Measurements from ENCODE around the gene PLEKHA5. TPM values are rescaled to one million over a fixed set of nuclear protein-coding genes. Genes with fewer than 3 reads are reported as not detected.

PLEKHA5 gene
- total and polyA plus RNA-seq, 2 donors from 2014 or later = 26.6 to 52.9 TPM

GRCh38 chr12:19230299-19230866, 100.8 kb downstream of the PLEKHA5 start:
- Histone ChIP-seq H3K9ac (ENCODE audit: low read length in 3 of 3) (no peak overlapping the region), H3K27ac (ENCODE audit: low read depth in 2 of 2, low read length in 2 of 2) (no peak overlapping the region), H3K4me1 (ENCODE audit: control insufficient read depth in 2 of 3, insufficient read depth in 2 of 3, low read depth in 1 of 3, low read length in 3 of 3) (peaks cover 5 to 27% (median 9%) of the 10 kb centered on the region in 3 donors), H3K4me3 (ENCODE audit: low read length in 3 of 3) (no peak overlapping the region), H3K36me3 (ENCODE audit: control insufficient read depth in 2 of 3, insufficient read depth in 3 of 3, low read length in 3 of 3) (no peaks in the 10 kb centered on the region), H3K27me3 (ENCODE audit: control insufficient read depth, insufficient read depth, low read length) (no peaks in the 10 kb centered on the region), H3K9me3 (ENCODE audit: control insufficient read depth in 2 of 3, insufficient read depth in 1 of 3, low read length in 3 of 3) (no peaks in the 10 kb centered on the region)
- TF ChIP-seq CTCF (IDR thresholded peaks at IDR 0.05; ENCODE audit: borderline replicate concordance, extremely low read depth, insufficient read depth) = no peak
- intact Hi-C loops (cut with DNase I) = no loop called here
- DNase-seq (peak in 1 of 5 donors; percentile 63), FAIRE-seq (no peak)

- no peaks in the 10 kb centered on the region for H3K36me3 ChIP-seq (ENCODE audit: control insufficient read depth in 2 of 3, insufficient read depth in 3 of 3, low read length in 3 of 3)
- H3K4me3 ChIP-seq (ENCODE audit: low read length in 3 of 3) = no peak overlapping the region
- no peak for DNase-seq
- FAIRE-seq = no peak
- H3K27ac ChIP-seq (ENCODE audit: low read depth in 2 of 2, low read length in 2 of 2) = no peak overlapping the region
- no peaks in the 10 kb centered on the region for H3K9me3 ChIP-seq (ENCODE audit: control insufficient read depth in 2 of 3, insufficient read depth in 1 of 3, low read length in 3 of 3)
- TF ChIP-seq CTCF (IDR thresholded peaks at IDR 0.05; ENCODE audit: borderline replicate concordance, extremely low read depth, insufficient read depth) = no peak
- no peak overlapping the region for H3K9ac ChIP-seq (ENCODE audit: low read length in 3 of 3)
- no peaks in the 10 kb centered on the region for H3K27me3 ChIP-seq (ENCODE audit: control insufficient read depth, insufficient read depth, low read length)
- H3K4me1 ChIP-seq (ENCODE audit: control insufficient read depth in 2 of 3, insufficient read depth in 2 of 3, low read depth in 1 of 3, low read length in 3 of 3) = peaks cover 9 to 31% (median 10%) of the 10 kb centered on the region in 3 donors
- intact Hi-C loops (cut with DNase I) = no loop called here
These were observed 101.4 kb downstream of the PLEKHA5 start for GRCh38 chr12:19230896-19231295.

GRCh38 chr12:19234171-19234704, 104.7 kb downstream of the PLEKHA5 start:
- no peak overlapping the region for H3K4me3 ChIP-seq (ENCODE audit: low read length in 3 of 3)
- peaks cover 7 to 16% (median 11%) of the 10 kb centered on the region in 3 donors for H3K4me1 ChIP-seq (ENCODE audit: control insufficient read depth in 2 of 3, insufficient read depth in 2 of 3, low read depth in 1 of 3, low read length in 3 of 3)
- intact Hi-C loops (cut with DNase I) = no loop called here
- no peaks in the 10 kb centered on the region for H3K9me3 ChIP-seq (ENCODE audit: control insufficient read depth in 2 of 3, insufficient read depth in 1 of 3, low read length in 3 of 3)
- no peaks in the 10 kb centered on the region for H3K36me3 ChIP-seq (ENCODE audit: control insufficient read depth in 2 of 3, insufficient read depth in 3 of 3, low read length in 3 of 3)
- H3K27me3 ChIP-seq (ENCODE audit: control insufficient read depth, insufficient read depth, low read length) = no peaks in the 10 kb centered on the region
- TF ChIP-seq CTCF (IDR thresholded peaks at IDR 0.05; ENCODE audit: borderline replicate concordance, extremely low read depth, insufficient read depth) = no peak
- FAIRE-seq (no peak), DNase-seq (peak in 2 of 5 donors; percentile 29 to 52)
- H3K27ac ChIP-seq (ENCODE audit: low read depth in 2 of 2, low read length in 2 of 2) = peak overlapping the region; percentile 26 to 59
- H3K9ac ChIP-seq (ENCODE audit: low read length in 3 of 3) = no peak overlapping the region

All from kidney (tissue), 14 donors.